Liver (tissue), 9 donors: ENCODE results near the gene C16orf74. TPM values are rescaled to one million over a fixed set of nuclear protein-coding genes. Genes with fewer than 3 reads are reported as not detected.

Experiments
- DNase-seq: peaks from one replicate; pipeline ENCODE4 v3.0.0-alpha.2; 2017; ENCODE audit warnings: low spot score
- H3K27ac ChIP-seq, 2 donors: one replicate each; pipeline ENCODE4 v1.7.0; 2013; ENCODE audit warnings: inconsistent platforms in 2 of 2, low read length in 2 of 2, control low read depth in 1 of 2, low read depth in 1 of 2, mild to moderate bottlenecking in 1 of 2
- H3K27me3 ChIP-seq, 4 donors: one replicate each; pipeline versions ENCODE4 v1.6.1 to v1.7.0; 2013; ENCODE audit warnings: low read length in 3 of 4, inconsistent platforms in 1 of 4, mild to moderate bottlenecking in 1 of 4, moderate library complexity in 1 of 4; ENCODE audit not compliant: control insufficient read depth in 4 of 4, insufficient read depth in 4 of 4
- H3K36me3 ChIP-seq, 4 donors: one replicate each; pipeline versions ENCODE4 v1.6.1 to v1.7.0; 2013; ENCODE audit warnings: low read length in 3 of 4, mild to moderate bottlenecking in 3 of 4, low read depth in 1 of 4, moderate library complexity in 1 of 4; ENCODE audit not compliant: control insufficient read depth in 4 of 4, insufficient read depth in 3 of 4
- H3K4me1 ChIP-seq, 4 donors: one replicate each; pipeline versions ENCODE4 v1.6.1 to v1.7.0; 2013; ENCODE audit warnings: low read length in 3 of 4, mild to moderate bottlenecking in 3 of 4, moderate library complexity in 1 of 4; ENCODE audit not compliant: control insufficient read depth in 4 of 4, insufficient read depth in 4 of 4
- H3K4me3 ChIP-seq, 3 donors: one replicate each; pipeline versions ENCODE4 v1.6.1 to v1.7.0; 2013; ENCODE audit warnings: low read length in 3 of 3, control low read depth in 1 of 3, low read depth in 1 of 3, mild to moderate bottlenecking in 1 of 3
- H3K9ac ChIP-seq, 2 donors: one replicate each; pipeline ENCODE4 v1.7.0; 2013; ENCODE audit warnings: low read length in 2 of 2, mild to moderate bottlenecking in 2 of 2, moderate library complexity in 2 of 2, control low read depth in 1 of 2, low read depth in 1 of 2
- H3K9me3 ChIP-seq, 4 donors: one replicate each; pipeline versions ENCODE4 v1.6.1 to v1.7.0; 2013; ENCODE audit warnings: low read length in 3 of 4; ENCODE audit not compliant: control insufficient read depth in 4 of 4
- EGR1 ChIP-seq, 2 donors: IDR thresholded peaks; 2 replicates each; pipeline ENCODE4 v1.6.1; 2016 to 2018; ENCODE audit warnings: antibody characterized with exemption in 2 of 2, low read depth in 2 of 2
- FOXA1 ChIP-seq: IDR thresholded peaks from 2 replicates; pipeline ENCODE4 v1.6.1; 2016; ENCODE audit warnings: antibody characterized with exemption
- FOXA2 ChIP-seq: IDR thresholded peaks from 2 replicates; pipeline ENCODE4 v1.6.1; 2016; ENCODE audit warnings: antibody characterized with exemption
- HNF4A ChIP-seq, 2 donors: conservative IDR thresholded peaks; 2 replicates each; pipeline ENCODE4 v1.6.1; 2016; ENCODE audit warnings: antibody characterized with exemption in 2 of 2, mild to moderate bottlenecking in 2 of 2
- HNF4G ChIP-seq: IDR thresholded peaks from 2 replicates; pipeline ENCODE4 v1.6.1; 2016; ENCODE audit warnings: antibody characterized with exemption
- JUND ChIP-seq, 2 donors: IDR thresholded peaks; 2 replicates each; pipeline ENCODE4 v1.6.1; 2016; ENCODE audit warnings: antibody characterized with exemption in 2 of 2
- RXRA ChIP-seq, 2 donors: IDR thresholded peaks; 2 replicates each; pipeline ENCODE4 v1.6.1; 2017 to 2018; ENCODE audit warnings: antibody characterized with exemption in 2 of 2, mild to moderate bottlenecking in 1 of 2
- SP1 ChIP-seq: IDR thresholded peaks from 2 replicates; pipeline ENCODE4 v1.6.1; 2018; ENCODE audit warnings: antibody characterized with exemption, mild to moderate bottlenecking
- TAF1 ChIP-seq: conservative IDR thresholded peaks from 2 replicates; pipeline ENCODE4 v1.6.1; 2016; ENCODE audit warnings: antibody characterized with exemption, mild to moderate bottlenecking
- YY1 ChIP-seq: IDR thresholded peaks from 2 replicates; pipeline ENCODE4 v1.6.1; 2016; ENCODE audit warnings: antibody characterized with exemption, mild to moderate bottlenecking
- ZBTB33 ChIP-seq: IDR thresholded peaks from 2 replicates; pipeline ENCODE4 v1.6.1; 2016; ENCODE audit warnings: antibody characterized with exemption
- WGBS: extraction: QIAGEN DNeasy Blood & Tissue Kit; methylation state at CpG from one replicate; pipeline ENCODE4 v1.1.7; 2013; 5-methylcytosine and 5-hydroxymethylcytosine counted together
- polyA plus RNA-seq, 2 donors: library from polyadenylated mRNA; stranded (reverse) in 1 of 2; unstranded in 1 of 2; fragments of 200-250 nt in 1 of 2; fragments of >200 nt in 1 of 2; fragmentation: Nextera tagmentation in 1 of 2; extraction: Ambion mirVana in 1 of 2; gene quantifications; one replicate each; pipeline versions ENCODE4 v1.2.1 to v1.2.3, GENCODE V29; 2013 to 2015
- total RNA-seq, 2 donors: library from RNA; depleted of rRNA; stranded (reverse); fragments of >200 nt; gene quantifications; one replicate each; pipeline ENCODE4 v1.2.3, GENCODE V29; 2014
- TF ChIP-seq, protein P1 (sequence below): IDR thresholded peaks from 2 replicates; pipeline ENCODE4 v1.6.1; 2016; ENCODE audit warnings: antibody characterized with exemption, mild to moderate bottlenecking
- TF ChIP-seq, protein P2 (sequence below): fragments of 150-350 bp; IDR thresholded peaks from 2 replicates; pipeline ENCODE4 v1.5.1; 2017; ENCODE audit warnings: improper control_type of control experiment, low read depth, low read length; ENCODE audit not compliant: missing input control
- donor health status: healthy.
- donor health status: healthy.
- donor health status: healthy.
- donor health status: healthy.
- donor health status: healthy.

Gene C16orf74
- total and polyA plus RNA-seq, 4 donors = 0.37 to 0.75 (median 0.43) TPM

DNA sequence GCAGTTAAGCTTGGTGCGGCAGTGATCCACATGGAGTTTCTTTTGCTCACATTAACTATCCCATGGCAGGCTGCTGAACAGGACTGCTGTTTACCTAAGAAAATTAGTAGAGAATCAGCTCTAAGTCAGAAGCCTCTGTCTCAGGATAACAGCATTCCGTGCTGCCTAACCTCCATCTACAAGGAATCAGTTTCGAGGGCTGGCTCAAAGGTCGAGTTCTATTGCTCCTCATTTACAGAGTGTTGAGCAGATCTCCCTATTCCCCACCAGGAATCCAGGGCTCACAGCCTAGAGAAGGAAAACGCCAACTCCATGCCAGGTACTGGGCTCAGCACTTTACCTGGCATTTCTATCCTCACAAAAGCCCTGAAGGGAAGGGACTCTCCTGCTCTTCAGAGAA, 72.1 kb downstream of the C16orf74 start (continued):
- TF ChIP-seq, protein P1, sequence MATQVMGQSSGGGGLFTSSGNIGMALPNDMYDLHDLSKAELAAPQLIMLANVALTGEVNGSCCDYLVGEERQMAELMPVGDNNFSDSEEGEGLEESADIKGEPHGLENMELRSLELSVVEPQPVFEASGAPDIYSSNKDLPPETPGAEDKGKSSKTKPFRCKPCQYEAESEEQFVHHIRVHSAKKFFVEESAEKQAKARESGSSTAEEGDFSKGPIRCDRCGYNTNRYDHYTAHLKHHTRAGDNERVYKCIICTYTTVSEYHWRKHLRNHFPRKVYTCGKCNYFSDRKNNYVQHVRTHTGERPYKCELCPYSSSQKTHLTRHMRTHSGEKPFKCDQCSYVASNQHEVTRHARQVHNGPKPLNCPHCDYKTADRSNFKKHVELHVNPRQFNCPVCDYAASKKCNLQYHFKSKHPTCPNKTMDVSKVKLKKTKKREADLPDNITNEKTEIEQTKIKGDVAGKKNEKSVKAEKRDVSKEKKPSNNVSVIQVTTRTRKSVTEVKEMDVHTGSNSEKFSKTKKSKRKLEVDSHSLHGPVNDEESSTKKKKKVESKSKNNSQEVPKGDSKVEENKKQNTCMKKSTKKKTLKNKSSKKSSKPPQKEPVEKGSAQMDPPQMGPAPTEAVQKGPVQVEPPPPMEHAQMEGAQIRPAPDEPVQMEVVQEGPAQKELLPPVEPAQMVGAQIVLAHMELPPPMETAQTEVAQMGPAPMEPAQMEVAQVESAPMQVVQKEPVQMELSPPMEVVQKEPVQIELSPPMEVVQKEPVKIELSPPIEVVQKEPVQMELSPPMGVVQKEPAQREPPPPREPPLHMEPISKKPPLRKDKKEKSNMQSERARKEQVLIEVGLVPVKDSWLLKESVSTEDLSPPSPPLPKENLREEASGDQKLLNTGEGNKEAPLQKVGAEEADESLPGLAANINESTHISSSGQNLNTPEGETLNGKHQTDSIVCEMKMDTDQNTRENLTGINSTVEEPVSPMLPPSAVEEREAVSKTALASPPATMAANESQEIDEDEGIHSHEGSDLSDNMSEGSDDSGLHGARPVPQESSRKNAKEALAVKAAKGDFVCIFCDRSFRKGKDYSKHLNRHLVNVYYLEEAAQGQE = no peak
- TF ChIP-seq EGR1 (IDR thresholded peaks at IDR 0.05; ENCODE audit: low read depth in 2 of 2) = no peak

DNA sequence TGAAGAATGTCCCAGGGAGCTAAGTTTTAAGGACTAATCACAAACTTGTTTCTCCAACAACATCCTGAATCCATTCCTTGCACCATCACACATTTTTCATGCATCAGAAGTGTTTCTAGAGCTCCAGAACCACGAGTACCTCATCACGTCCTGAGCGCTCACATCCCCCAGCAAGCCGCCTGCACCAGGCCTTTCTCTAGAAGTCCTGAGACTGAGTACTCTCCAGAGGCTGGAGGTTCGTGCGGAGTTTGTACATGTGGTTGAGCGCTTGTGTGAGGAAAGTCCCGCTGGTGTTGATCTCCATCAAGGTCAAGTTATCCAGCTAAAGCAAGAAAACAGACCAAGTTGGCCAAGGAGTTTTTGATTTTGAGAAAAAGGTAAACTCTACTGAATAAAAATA, 72.9 kb downstream of the C16orf74 start:
- peaks cover 0 to 4% (median 2%) of the 10 kb centered on the region in 4 donors for H3K36me3 ChIP-seq
- WGBS = 94% methylated on average over 8 of the region's 8 CpGs
- no peaks in the 10 kb centered on the region for H3K27me3 ChIP-seq
- no peaks in the 10 kb centered on the region for H3K9me3 ChIP-seq
- DNase-seq = no peak
- no peak overlapping the region for H3K9ac ChIP-seq
- H3K4me1 ChIP-seq = peaks cover 12 to 44% (median 40%) of the 10 kb centered on the region in 4 donors
- no peak overlapping the region for H3K4me3 ChIP-seq
- no peak for TF ChIP-seq HNF4G
- TF ChIP-seq, protein P2, sequence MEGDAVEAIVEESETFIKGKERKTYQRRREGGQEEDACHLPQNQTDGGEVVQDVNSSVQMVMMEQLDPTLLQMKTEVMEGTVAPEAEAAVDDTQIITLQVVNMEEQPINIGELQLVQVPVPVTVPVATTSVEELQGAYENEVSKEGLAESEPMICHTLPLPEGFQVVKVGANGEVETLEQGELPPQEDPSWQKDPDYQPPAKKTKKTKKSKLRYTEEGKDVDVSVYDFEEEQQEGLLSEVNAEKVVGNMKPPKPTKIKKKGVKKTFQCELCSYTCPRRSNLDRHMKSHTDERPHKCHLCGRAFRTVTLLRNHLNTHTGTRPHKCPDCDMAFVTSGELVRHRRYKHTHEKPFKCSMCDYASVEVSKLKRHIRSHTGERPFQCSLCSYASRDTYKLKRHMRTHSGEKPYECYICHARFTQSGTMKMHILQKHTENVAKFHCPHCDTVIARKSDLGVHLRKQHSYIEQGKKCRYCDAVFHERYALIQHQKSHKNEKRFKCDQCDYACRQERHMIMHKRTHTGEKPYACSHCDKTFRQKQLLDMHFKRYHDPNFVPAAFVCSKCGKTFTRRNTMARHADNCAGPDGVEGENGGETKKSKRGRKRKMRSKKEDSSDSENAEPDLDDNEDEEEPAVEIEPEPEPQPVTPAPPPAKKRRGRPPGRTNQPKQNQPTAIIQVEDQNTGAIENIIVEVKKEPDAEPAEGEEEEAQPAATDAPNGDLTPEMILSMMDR = no peak
- no peak for TF ChIP-seq FOXA1
- no peak for TF ChIP-seq SP1
- no peak for TF ChIP-seq TAF1
- no peak for TF ChIP-seq FOXA2
- no peak for TF ChIP-seq RXRA (IDR thresholded peaks at IDR 0.05)
- TF ChIP-seq HNF4A (conservative IDR thresholded peaks at IDR 0.05) = no peak
- no peak for TF ChIP-seq YY1
- TF ChIP-seq EGR1 (IDR thresholded peaks at IDR 0.05; ENCODE audit: low read depth in 2 of 2) = no peak
- TF ChIP-seq, protein P1 = no peak
- TF ChIP-seq JUND (IDR thresholded peaks at IDR 0.05) = no peak
- TF ChIP-seq ZBTB33 = no peak
- no peak overlapping the region for H3K27ac ChIP-seq
